GM18867 (cell line): ENCODE data around the gene PSMD2.

Experiments
- ATAC-seq: cut with Tn5 transposase; IDR thresholded peaks from one replicate; pipeline ENCODE4 v1.9.1; 2021; ENCODE audit warnings: mild to moderate bottlenecking, moderate library complexity; ENCODE audit not compliant: unreplicated experiment

The PSMD2 gene

GRCh38 chr3:184315871-184316661 lies 17.0 kb downstream of the PSMD2 start:
- ATAC-seq: no peak

GRCh38 chr3:184316792-184317191 lies 17.8 kb downstream of the PSMD2 start:
- no peak for ATAC-seq

GRCh38 chr3:184317201-184317600 lies 18.2 kb downstream of the PSMD2 start:
- ATAC-seq: no peak

- ATAC-seq: no peak
Measured at GRCh38 chr3:184320104-184320445, 21.0 kb downstream of the PSMD2 start.

- ATAC-seq: no peak
Measured at GRCh38 chr3:184321666-184322065, 22.6 kb downstream of the PSMD2 start.

- ATAC-seq: no peak
Measured at GRCh38 chr3:184322731-184323487, 23.9 kb downstream of the PSMD2 start.

GRCh38 chr3:184323696-184324095 lies 24.7 kb downstream of the PSMD2 start:
- ATAC-seq: no peak

GRCh38 chr3:184325269-184325668 lies 26.2 kb downstream of the PSMD2 start:
- no peak for ATAC-seq

- ATAC-seq: no peak
Measured at GRCh38 chr3:184325715-184326369, 26.8 kb downstream of the PSMD2 start.

- no peak for ATAC-seq
Measured at GRCh38 chr3:184327171-184327570, 28.1 kb downstream of the PSMD2 start.

GRCh38 chr3:184328516-184328915 lies 29.5 kb downstream of the PSMD2 start:
- ATAC-seq: no peak

GRCh38 chr3:184332370-184333090 lies 33.5 kb downstream of the PSMD2 start:
- ATAC-seq: no peak

- no peak for ATAC-seq
Measured at GRCh38 chr3:184333190-184333589, 34.1 kb downstream of the PSMD2 start.

GRCh38 chr3:184333700-184334099 lies 34.7 kb downstream of the PSMD2 start:
- no peak for ATAC-seq

GRCh38 chr3:184334470-184335158 lies 35.6 kb downstream of the PSMD2 start:
- no peak for ATAC-seq

- ATAC-seq: no peak
Measured at GRCh38 chr3:184335291-184335660, 36.2 kb downstream of the PSMD2 start.

- ATAC-seq: peak; percentile 77
Measured at GRCh38 chr3:184335661-184336546, 36.9 kb downstream of the PSMD2 start.

- ATAC-seq: no peak
Measured at GRCh38 chr3:184336547-184337398, 37.7 kb downstream of the PSMD2 start.

- ATAC-seq: no peak
Measured at GRCh38 chr3:184337399-184337714, 38.3 kb downstream of the PSMD2 start, which contains the start of gene FAM131A. Gene FAM131A (plus strand): TSS chr3:184337600. CDS start chr3:184337631, 31 bp downstream.
